ENCODE results near the gene RHBDL3.

RHBDL3 gene

DNA sequence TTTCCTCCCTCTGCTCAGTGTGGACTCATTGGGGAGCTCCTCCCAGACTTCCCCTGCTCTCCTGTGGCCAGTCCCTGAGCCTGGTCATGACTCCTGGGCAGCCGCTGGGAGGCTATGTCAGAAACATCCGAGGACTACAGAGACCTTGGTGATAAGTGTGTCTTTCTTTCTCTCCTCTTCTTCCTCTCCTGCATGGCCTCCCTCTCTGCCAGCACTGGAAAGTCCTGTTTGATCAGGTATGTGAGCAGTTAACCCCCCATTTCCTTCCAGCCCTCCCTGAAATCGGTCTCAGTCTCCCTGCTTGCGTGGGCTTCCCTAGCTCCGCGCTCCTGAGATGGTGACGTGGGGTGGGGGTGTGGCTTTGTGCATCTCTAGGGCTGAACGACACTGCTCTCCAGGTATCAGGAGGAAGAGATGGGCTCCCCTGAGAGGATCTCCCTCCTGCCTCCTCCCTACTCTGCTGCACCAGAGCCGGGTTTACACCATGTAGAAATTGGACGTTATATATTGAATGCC is 2.1 kb downstream of the RHBDL3 start:
- no peak for DNase-seq

DNA sequence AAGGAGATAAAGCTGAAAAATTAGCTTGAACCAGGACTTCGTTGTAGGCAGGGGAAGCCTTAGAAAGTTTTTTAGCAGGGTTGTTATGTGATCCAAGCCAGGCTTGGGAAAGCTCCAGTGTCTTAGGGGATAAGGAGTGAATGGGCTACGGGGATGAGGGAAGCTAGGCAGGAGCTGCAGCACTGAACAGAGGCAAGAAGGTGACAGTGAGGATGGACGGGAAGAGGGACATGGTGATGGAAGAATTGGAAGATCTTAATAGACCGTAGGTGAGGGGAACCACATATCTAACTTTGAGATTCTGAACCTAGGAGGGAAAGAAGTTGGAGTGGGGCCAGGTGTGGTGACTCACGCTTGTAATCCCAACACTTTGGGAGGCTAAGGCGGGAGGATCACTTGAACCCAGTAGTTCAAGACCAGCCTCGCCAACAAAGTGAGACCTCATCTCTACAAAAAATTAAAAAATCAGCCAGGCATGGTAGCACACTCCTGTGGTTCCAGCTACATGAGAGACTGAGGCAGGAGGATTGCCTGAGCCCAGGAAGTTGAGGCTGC is 3.2 kb downstream of the RHBDL3 start:
- no peak for DNase-seq

DNA sequence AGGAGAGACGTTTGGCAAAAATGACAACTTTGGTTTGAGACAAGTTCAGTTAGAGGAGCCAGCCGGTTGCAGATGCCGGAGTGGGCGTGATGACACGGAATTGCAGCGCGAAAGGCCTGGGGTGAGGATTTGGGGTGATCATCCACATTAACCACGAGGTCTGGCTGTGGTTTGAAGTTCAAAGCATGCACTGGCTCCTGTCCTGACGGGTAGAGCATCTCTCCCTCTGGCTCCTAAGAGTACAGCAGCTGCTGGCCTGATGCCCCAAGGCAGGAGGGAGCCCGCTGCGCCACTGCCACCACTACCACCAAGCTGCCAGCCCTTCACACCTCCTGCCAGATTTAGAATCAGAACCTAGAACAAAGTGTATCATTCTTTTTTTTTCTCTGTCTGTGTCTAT is 3.7 kb downstream of the RHBDL3 start:
- DNase-seq: no peak

DNA sequence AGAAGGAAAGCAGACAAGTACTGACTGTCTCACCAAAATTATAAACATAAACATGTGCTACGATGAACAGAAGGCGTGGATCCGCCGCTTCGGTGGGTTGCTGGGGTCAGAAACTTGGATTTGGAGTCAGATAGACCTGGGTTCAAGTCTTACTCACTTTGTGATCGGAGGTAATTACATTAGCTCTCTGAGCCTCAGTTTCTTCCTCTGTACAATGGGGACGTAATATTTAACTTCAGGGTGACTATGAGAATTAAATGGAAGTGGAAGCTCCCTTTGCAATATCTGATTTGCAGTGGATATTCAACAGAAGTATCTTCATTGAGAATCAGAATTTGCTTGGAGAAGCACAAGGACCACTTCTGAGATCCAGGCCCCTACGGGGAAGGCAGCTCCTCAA is 6.2 kb downstream of the RHBDL3 start:
- DNase-seq: no peak

DNA sequence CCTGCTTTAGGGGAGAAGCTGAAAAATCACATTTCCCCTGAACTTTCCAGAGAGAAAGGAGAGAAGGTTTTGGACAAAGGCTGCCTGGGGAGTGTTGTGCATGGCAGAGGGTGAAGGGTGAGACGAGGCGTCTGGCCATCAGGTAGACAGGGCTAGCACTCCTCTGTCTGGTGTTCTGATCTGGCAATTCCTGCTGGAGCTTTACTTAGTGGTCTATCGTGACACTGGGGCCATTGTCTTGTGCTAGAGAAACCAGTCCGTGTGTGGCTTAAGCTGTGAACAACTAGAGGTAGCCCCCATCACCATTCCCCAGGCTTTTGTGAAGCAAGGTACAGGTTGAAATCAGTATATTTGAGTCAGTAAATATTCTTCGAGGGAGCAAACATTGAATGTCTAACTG is 8.5 kb downstream of the RHBDL3 start:
- no peak for DNase-seq

DNA sequence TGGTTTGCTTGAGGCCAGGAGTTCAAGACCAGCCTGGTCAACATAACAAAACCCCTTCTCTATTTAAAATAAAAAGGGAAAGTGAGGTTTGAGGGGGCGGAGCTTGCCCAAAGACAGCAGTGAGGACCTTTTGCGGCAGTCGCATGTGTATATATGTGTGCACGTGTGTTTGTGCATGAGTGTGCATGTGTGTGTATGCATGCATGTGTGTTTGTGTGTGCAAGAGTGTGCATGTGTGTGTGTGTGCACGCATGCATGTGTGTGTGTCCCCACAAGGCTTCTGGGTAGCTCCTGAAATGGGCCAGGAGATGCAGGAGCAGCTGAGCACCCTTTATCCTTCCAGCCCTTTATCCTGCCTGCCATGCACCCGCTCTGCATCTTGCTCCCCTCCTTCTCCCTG is 9.0 kb downstream of the RHBDL3 start:
- DNase-seq: no peak

DNA sequence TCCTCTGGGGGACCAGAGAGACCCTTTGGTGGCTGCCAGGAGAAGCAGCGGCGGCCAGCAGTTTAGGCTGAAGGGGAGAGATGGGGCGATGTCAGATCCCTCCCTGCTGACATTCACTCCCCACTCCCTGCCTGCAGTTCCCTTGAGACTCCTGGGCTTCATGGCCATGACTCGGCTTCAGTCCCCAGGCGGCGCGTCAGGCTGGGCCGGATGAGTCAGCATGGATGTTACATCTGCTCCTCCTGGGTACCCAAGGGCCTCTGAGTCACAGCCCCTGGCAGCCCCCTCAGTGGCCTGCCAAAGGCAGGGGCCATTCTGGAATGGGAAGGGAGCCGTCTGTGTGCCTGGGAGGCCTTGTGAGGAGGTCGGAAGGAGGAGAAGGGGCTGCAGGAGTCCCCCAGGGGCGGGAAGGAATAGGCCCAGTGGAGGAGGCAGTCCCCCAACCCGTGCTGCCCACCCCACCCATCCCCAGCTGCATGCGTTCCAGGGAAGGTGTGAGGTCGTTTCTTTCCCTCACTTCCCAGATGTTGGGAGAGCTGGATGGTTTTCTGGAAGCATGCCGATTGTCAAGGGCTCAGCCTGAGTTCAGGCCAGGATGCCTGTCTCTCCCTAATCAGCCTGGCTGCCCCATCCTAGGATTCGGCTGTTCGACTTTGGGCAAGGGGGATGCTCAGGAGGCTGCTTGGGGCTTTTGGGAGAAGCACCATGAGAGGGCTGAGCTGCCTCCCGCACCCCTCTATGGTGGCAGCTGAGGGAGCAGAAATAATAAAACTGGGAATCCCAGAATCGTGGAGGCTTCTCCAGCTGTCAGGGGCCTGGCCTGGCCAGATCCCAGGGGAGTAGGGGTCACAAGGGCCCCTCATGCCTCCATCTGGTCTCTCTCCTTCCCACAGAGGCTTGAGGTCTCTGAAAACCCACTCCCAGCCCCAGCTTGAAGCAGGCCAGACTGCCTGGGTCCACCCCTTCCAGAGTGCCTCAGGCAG is 9.7 kb downstream of the RHBDL3 start:
- DNase-seq: peak; percentile 33

DNA sequence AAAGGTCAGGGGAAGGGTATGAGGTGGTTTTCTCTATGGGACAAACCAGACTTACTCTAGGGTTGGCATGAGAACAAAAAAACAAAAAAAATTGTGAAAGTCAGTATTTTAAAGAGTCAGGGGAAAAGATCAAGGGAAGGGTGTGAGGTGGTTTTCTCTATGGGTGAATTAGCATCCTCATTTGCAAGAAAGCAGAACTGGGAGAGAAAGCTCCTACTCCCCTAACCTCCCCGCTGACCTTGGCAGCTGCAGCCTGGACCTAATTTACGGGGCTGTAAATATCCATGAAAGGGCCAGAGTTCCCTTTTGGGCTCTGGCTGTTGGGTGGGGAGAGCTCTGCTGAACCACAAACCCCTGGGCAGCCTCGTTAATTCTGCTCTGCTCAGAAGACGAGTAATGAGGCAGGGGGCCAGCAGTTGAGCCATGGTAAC is 10.6 kb downstream of the RHBDL3 start:
- no peak for DNase-seq

DNA sequence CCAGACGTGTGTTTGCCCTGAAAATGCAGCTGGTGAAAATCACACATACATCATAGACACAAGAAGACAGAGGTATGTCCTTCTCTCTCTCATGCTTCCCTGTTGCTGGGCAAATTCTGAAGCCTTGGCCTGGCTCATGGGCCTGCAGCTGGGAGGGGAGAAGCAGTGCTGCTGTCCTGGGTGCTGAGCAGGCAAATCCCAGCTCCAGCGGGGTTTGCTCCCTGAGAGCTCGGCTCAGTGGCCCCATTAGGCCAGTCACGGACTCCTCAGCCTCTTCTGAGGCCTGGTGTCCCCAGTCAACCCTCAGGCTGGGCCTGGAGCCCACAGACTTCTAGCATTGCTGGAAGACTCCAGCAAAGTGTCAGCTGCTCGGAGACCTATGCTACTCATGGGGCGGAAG is 11.7 kb downstream of the RHBDL3 start:
- DNase-seq: no peak

DNA sequence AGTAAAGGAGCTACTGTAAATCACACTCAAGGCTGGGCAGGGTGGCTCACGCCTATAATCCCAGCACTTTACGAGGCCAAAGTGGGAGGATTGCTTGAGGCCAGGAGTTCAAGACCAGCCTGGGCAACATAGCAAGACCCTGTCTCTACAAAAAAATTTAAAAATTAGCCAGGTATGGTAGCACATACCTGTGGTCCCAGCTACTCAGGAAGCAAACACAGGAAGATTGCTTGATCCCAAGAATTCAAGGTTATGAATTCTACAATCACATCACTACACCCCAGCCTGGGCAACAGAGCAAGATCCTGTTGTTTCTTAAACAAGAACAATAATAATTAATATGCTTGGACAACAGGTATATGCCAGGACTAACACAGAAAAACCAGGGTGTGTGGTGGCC is 13.2 kb downstream of the RHBDL3 start:
- DNase-seq: no peak

DNA sequence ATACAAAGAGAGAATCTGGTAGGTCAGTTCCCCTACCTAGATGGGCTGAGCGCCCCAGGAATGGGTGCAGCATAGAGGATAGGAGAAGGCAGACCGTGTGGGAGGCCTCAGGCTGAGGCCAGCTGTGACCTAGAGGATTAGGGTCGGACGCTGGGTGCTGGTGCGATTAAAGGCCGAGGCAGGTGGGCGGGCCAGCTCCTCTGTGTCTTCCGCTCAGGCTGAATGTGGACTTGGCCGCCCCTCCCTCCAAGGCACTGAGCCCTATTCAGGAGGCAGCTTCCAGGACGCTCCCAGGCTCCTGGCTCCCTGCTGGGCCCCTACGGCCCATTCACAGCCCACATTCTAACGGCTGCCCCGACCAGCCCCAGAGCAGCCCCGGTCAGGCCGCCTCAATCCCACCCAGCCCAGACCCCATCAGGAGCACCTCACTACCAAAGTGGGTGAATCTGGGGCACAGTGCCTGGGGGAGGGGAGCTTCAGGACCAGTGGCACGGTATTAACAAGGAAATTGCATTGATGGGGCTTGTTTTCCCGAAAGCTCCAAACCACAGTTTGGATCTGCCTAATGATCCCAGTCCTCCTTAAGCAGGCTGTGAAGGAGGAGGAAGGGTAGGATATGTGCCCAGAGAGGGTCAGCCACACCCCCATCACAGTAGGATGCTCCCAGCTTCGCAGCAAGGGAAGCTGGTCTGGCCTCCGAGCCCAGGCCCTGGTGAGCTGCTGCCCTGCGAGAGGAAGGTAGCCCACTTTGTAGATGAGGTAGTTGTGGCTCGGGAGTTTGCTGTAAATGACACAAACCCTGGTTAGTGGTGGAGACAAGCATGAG is 14.5 kb downstream of the RHBDL3 start:
- no peak for DNase-seq

DNA sequence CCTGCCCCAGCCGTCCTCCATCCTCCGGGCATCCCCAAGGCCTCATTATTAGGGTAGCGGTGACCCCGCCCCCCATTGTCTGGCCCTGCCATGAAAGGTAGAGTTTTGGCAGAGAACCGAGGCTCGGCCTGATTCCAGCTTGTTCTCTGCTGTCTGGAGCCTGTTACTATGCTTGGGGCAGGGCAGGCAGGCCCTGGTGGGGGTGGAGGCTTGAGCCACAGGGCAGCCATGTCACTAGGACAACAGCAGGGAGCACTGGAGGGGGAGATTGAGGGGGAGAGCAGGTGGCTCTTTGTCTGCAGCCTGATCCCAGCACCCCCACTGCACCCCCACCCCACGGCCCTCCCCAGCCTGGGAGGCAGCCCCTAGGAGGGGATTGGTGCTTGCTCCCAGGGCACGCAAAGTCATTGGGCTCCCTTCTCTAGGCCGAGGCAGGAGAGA is 15.4 kb downstream of the RHBDL3 start:
- DNase-seq: no peak

DNA sequence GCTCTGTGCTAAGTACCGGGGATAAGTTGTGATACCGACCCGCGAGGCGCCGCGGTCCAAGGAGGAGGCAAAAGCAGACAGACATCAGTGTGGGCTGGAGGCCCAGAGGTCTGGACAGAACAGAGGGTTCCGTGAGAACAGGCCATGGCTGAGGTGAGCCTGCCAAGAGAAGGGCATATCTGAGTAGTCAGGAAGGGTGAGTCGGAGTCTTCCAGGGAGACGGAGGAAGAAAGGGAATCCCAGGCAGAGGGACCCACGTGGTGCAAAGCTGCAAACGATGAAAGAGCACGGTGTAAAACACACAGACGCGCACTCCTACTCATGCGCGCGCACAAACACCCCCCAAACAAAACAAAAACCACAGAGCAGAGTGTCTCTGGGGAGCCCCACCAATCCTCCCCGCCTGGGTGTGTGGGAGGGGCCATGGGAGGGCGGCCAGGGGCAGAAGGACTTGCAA is 18.1 kb downstream of the RHBDL3 start:
- DNase-seq: no peak

DNA sequence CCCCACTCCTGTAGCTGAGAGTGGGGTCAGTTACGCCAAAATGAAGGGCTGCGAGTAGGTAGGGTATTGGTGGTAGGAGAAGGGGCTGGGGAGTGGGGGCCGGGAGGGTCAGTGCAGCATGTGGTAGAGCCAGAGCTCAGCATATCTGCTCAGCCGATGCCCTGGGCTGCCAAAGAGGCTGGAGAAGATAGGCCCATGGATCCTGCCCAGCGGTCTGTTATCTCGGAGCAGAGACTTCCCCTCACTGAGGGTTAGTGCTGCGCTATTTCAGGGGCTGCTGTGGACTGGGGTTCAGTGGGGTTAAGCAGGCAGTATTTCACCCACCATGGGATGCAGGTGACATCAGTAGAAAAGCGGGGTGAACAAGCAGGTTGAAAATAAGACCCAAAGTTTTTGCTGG is 19.7 kb downstream of the RHBDL3 start:
- DNase-seq: no peak

DNA sequence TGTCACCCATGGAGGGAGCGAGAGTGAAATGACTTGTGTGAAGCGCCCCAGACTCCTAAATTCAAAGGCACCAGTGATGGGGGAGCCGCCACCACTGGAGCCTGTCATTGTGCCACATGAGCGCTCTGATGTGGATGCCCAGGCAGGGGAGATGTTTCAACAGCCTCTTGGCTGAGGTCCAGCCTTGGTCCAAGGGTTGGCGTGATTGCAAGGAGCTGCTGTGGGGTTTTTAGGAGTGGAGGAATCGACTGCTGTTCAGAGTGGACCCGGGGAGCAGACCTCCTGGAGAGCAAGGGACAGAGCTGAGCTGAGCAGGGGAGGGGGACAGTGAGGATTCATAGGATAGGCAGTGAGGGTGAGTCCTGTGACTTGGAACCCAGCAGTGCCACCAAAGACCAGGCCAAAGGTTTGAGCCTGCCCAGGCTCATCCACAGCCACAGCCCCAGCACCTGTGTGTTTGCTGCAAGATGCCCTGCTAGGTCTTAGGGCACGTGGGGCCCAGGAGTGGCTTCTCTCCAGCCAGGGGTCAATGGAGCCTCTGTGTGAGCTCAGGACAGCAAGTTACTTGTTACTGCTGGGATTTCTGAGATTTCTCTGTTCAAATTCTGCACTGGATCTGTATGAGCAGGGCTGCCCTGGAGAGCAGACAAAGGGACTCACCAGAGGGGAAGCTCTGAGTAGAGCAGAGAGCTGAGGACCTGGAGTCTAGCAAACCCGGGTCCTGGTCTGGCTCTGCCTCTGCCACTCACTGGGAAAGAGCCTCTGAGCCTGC is 20.3 kb downstream of the RHBDL3 start:
- DNase-seq: no peak

DNA sequence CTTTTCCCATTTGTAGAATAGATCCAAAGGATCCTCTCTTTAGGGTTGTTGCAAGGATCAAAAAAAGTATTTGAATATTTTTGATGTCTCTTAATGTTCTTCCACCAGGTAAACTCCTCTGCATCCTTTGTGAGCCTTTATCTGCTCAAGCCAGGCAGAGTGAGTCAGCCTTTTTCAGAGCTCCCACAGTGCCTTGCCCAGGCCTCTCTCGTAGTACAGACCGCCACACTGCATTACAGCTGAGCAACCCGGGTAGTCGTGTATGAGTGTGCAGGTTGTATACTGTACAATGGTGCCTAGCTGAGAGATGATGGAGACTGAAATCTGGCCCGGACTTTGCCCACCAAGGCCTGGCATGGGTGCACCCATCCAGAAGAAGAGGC is 20.9 kb downstream of the RHBDL3 start:
- no peak for DNase-seq

DNA sequence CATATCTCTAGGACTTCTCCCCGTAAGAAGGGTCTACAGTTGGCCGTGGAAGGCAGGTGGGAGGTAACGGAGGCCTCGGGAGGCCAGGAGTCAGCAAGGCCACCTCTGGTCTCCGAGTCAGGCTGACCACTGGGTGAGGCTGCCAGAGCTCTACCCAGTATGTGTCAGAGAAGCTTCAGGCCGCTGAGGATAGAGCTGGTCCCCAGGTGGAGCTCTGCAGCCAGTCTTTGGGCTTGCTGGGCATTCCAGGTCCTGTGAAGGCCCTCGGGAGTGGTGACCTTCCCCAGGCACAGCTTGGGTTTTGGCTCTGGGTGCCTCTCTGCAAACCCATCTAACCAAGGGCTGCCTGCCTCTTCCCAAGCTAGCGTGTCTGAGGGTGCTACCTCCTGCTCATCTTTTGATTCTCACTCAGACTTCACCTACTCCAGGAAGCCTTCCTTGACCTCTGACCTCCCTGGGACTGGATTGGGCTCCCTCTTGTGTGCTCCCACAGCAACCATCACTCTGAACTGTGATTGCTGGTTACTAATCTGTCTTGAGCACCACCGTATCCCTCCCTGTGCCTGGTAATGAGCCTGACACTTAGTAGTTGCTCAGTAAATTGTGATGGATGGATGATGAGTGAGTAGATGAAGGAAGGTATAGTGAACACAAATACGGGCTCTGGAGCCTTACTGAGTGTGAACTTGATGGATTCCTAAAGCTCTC is 22.3 kb downstream of the RHBDL3 start:
- no peak for DNase-seq

DNA sequence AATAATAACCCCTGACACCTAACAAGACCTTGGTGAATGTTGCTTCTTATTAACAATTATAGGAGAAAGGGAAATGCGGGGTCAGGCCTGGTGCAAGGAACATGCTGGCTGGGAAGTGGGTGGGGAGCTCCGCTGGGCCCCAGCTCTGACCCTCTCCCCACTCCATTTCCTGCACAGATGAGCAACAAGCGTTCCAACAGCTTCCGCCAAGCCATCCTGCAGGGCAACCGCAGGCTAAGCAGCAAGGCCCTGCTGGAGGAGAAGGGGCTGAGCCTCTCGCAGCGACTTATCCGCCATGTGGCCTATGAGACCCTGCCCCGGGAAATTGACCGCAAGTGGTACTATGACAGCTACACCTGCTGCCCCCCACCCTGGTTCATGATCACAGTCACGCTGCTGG is 23.0 kb downstream of the RHBDL3 start:
- no peak for DNase-seq

DNA sequence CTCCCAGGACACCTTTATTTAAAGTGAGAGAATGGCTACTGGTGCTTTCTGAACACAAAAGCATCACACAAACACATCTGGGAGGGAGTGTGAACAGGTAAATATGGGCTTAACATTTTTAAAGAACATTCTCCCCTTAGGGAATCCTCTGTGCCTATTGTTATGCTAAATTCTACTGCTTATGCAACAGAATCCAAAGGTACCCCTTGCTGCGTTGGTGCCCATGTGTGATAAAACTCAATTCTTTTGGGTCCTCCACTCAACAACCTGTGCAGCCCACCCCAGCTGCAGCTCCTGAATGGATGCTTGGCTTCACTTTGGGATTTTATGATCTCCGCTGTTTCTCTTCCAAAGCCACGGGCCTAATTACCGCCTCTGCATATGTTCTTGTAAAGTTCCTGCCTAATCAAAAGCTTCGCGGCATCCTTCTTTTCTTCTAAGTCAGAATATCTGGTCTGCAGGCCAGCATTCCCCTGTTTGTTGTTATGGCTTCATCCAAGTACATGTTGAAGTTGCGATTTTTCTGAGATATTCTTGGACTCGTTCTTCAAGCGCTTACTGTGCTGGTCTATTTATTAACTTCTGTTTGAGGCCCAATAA is 23.9 kb downstream of the RHBDL3 start:
- no peak for DNase-seq

DNA sequence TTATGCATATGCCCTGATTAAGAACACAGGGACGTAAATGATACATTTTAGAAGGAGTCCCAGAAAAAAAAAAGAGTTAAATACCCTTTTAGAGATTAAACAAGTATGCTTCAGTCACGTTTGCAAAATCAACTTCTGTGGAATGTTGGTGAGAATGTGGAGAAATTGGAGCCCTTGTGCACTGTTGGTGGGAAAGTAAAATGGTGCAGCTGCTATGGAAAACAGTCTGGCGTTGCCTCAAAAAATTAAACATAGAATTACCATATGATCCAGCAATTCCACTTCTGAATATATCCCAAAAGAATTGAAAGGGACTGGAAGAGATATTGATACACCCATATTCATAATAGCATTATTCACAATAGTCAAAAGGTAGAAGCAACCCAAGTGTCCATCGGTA is 26.5 kb downstream of the RHBDL3 start:
- no peak for DNase-seq

DNA sequence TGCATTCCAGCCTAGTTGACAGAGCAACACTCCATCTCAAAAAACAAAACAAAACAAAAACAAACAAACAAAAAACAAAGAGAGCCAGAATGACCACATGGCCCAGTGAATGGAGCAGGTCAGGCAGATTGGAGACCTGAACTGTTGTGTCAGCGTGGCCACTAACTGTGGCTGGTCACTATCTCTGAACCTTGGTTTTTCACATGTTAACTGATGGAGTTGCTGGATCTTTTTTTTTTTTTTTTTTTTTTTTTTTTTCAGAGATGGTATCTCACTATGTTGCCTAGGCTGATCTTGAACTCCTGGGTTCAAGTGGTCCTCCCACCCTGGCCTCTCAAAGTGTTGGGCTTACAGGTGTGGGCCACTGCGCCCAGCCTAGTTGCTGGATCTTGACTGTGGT is 31.8 kb downstream of the RHBDL3 start:
- DNase-seq: no peak
